T-helper 1 cell treated with Interleukin-12 subunit alpha and Interleukin-12 subunit beta and Interleukin-4 antibody, amounts not matched to agents 30 ng/mL and 1 ng/mL, for 36 hours (primary cell): Measurements from ENCODE around the gene BEND5. TPM values are rescaled to one million over a fixed set of nuclear protein-coding genes. Genes with fewer than 3 reads are reported as not detected.

Experiments
- intact Hi-C: fragments of 100-400 bp; cut with micrococcal nuclease; formaldehyde crosslinking; loops from one replicate; pipeline ENCODE4 v1.15.1; 2024
- total RNA-seq: library from RNA; stranded (reverse); gene quantifications from 2 replicates; pipeline ENCODE4 v1.2.3, GENCODE V29; 2022

Gene BEND5
- total RNA-seq, 1 donor from 2014 or later = 2.3 TPM

- intact Hi-C loops = no loop called here
Measured at GRCh38 chr1:48725341-48726046, 51.2 kb downstream of the BEND5 start.

- intact Hi-C loops = no loop called here
Measured at GRCh38 chr1:48720929-48721328, 55.8 kb downstream of the BEND5 start.

- intact Hi-C loops = no loop called here
Measured at GRCh38 chr1:48718705-48719104, 58.0 kb downstream of the BEND5 start.

GRCh38 chr1:48718116-48718630 is 58.5 kb downstream of the BEND5 start:
- intact Hi-C loops = no loop called here

- intact Hi-C loops = no loop called here
Measured at GRCh38 chr1:48717082-48717481, 59.6 kb downstream of the BEND5 start.

- intact Hi-C loops = no loop called here
Measured at GRCh38 chr1:48715921-48716320, 60.8 kb downstream of the BEND5 start.

- intact Hi-C loops = no loop called here
Measured at GRCh38 chr1:48710915-48711314, 65.8 kb downstream of the BEND5 start.

GRCh38 chr1:48710318-48710717 is 66.4 kb downstream of the BEND5 start:
- intact Hi-C loops = no loop called here

- intact Hi-C loops = no loop called here
Measured at GRCh38 chr1:48704736-48705135, 72.0 kb downstream of the BEND5 start.

- intact Hi-C loops = no loop called here
Measured at GRCh38 chr1:48701445-48701844, 75.2 kb downstream of the BEND5 start.

- intact Hi-C loops = loop anchor here (10.0 kb wide), 1 partner anchor 122 kb away; no protein-coding TSS in a partner anchor
Measured at GRCh38 chr1:48697066-48697707, 79.5 kb downstream of the BEND5 start.

- intact Hi-C loops = loop anchor here (10.0 kb wide), 1 partner anchor 120 kb away; no protein-coding TSS in a partner anchor
Measured at GRCh38 chr1:48695161-48695560, 81.5 kb downstream of the BEND5 start.

- intact Hi-C loops = loop anchor here (10.0 kb wide), 1 partner anchor 119 kb away; no protein-coding TSS in a partner anchor
Measured at GRCh38 chr1:48693674-48694320, 82.9 kb downstream of the BEND5 start.

GRCh38 chr1:48693180-48693579 is 83.5 kb downstream of the BEND5 start:
- intact Hi-C loops = loop anchor here (10.0 kb wide), 1 partner anchor 118 kb away; no protein-coding TSS in a partner anchor

- intact Hi-C loops = loop anchor here (10.0 kb wide), 1 partner anchor 117 kb away; no protein-coding TSS in a partner anchor
Measured at GRCh38 chr1:48692235-48692634, 84.5 kb downstream of the BEND5 start.

- intact Hi-C loops = loop anchor here (10.0 kb wide), 1 partner anchor 117 kb away; no protein-coding TSS in a partner anchor
Measured at GRCh38 chr1:48691429-48692001, 85.2 kb downstream of the BEND5 start.

GRCh38 chr1:48688102-48688760 is 88.5 kb downstream of the BEND5 start:
- intact Hi-C loops = no loop called here

GRCh38 chr1:48687282-48688045 is 89.2 kb downstream of the BEND5 start:
- intact Hi-C loops = no loop called here

- intact Hi-C loops = no loop called here
Measured at GRCh38 chr1:48686159-48686558, 90.5 kb downstream of the BEND5 start.

GRCh38 chr1:48684381-48684780 is 92.3 kb downstream of the BEND5 start:
- intact Hi-C loops = no loop called here
